CD4-positive, alpha-beta T cell treated with Interleukin-21 for 1 hour (primary cell): Measurements from ENCODE around the gene SMAD7.
"Not testable (repeated sequence)": the region's sequence is repeated elsewhere in the genome, so short reads cannot be mapped to it uniquely, and the experiment has no call there.

ENCODE experiments used
- DNase-seq: peaks from one replicate; pipeline ENCODE4 v3.0.0-alpha.2; 2020

Gene SMAD7

GRCh38 chr18:48874701-48875162, 76.0 kb downstream of the SMAD7 start:
- no peak for DNase-seq

GRCh38 chr18:48874233-48874632, 76.5 kb downstream of the SMAD7 start:
- no peak for DNase-seq

GRCh38 chr18:48872234-48873145, 78.3 kb downstream of the SMAD7 start:
- DNase-seq, result no peak

GRCh38 chr18:48871391-48872166, 79.2 kb downstream of the SMAD7 start:
- DNase-seq, result no peak

- DNase-seq, result not testable (repeated sequence)
Measured at GRCh38 chr18:48870926-48871325, 79.8 kb downstream of the SMAD7 start.
